ENCODE data around the gene ZNF492.
"Not testable (repeated sequence)": the region's sequence is repeated elsewhere in the genome, so short reads cannot be mapped to it uniquely, and the experiment has no call there.

The ZNF492 gene

GRCh38 chr19:22633706-22634449 is at the start of gene ZNF492:
Gene ZNF492 (plus strand): TSS chr19:22634324. CDS start chr19:22653400, 19,076 bp downstream.
- H3K9me3 ChIP-seq (ENCODE audit: insufficient read depth, low read length); H3K27me3 ChIP-seq (ENCODE audit: low read length); H3F3A ChIP-seq (ENCODE audit: insufficient read depth); H3K9ac ChIP-seq (ENCODE audit: low read length); H4K20me1 ChIP-seq (ENCODE audit: low read depth, low read length); H3K27ac ChIP-seq (ENCODE audit: low read depth, low read length); H3K9me2 ChIP-seq (replicated peaks; ENCODE audit: insufficient read depth, low read length); H3K36me3 ChIP-seq (ENCODE audit: low read length); H3K4me2 ChIP-seq (ENCODE audit: low read depth, low read length, poor library complexity, severe bottlenecking); H3K4me3 ChIP-seq (ENCODE audit: insufficient read depth, low read length, poor library complexity, severe bottlenecking); H3K79me2 ChIP-seq (ENCODE audit: insufficient read depth, low read length); H2AFZ ChIP-seq (ENCODE audit: low read depth, low read length, severe bottlenecking): not testable (repeated sequence)

- H3K79me2 ChIP-seq (ENCODE audit: insufficient read depth, low read length) = no peaks in the 10 kb centered on the region
- 0 out of 2 replicates have a peak, but pooled peaks cover 5% of the 10 kb centered on the region for H3K9me3 ChIP-seq (ENCODE audit: insufficient read depth, low read length)
- no peaks in the 10 kb centered on the region for H3K36me3 ChIP-seq (ENCODE audit: low read length)
- no peaks in the 10 kb centered on the region for H3K27me3 ChIP-seq (ENCODE audit: low read length)
- H3K4me3 ChIP-seq (ENCODE audit: insufficient read depth, low read length, poor library complexity, severe bottlenecking) = no peak overlapping the region
- TF ChIP-seq EZH2phosphoT487 (conservative IDR thresholded peaks at IDR 0.05; ENCODE audit: low read length) = no peak
- TF ChIP-seq, protein P1, sequence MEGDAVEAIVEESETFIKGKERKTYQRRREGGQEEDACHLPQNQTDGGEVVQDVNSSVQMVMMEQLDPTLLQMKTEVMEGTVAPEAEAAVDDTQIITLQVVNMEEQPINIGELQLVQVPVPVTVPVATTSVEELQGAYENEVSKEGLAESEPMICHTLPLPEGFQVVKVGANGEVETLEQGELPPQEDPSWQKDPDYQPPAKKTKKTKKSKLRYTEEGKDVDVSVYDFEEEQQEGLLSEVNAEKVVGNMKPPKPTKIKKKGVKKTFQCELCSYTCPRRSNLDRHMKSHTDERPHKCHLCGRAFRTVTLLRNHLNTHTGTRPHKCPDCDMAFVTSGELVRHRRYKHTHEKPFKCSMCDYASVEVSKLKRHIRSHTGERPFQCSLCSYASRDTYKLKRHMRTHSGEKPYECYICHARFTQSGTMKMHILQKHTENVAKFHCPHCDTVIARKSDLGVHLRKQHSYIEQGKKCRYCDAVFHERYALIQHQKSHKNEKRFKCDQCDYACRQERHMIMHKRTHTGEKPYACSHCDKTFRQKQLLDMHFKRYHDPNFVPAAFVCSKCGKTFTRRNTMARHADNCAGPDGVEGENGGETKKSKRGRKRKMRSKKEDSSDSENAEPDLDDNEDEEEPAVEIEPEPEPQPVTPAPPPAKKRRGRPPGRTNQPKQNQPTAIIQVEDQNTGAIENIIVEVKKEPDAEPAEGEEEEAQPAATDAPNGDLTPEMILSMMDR (IDR thresholded peaks at IDR 0.05; ENCODE audit: insufficient read depth, low read length, poor library complexity, severe bottlenecking) = no peak
- H3F3A ChIP-seq (ENCODE audit: insufficient read depth) = no peaks in the 10 kb centered on the region
- no peaks in the 10 kb centered on the region for H4K20me1 ChIP-seq (ENCODE audit: low read depth, low read length)
- no peak overlapping the region for H2AFZ ChIP-seq (ENCODE audit: low read depth, low read length, severe bottlenecking)
- H3K27ac ChIP-seq (ENCODE audit: low read depth, low read length) = no peak overlapping the region
- H3K4me2 ChIP-seq (ENCODE audit: low read depth, low read length, poor library complexity, severe bottlenecking) = no peak overlapping the region
- H3K9ac ChIP-seq (ENCODE audit: low read length) = no peak overlapping the region
- H3K9me2 ChIP-seq (replicated peaks; ENCODE audit: insufficient read depth, low read length) = no peaks in the 10 kb centered on the region
Measured at GRCh38 chr19:22595422-22595821, 38.7 kb upstream of the ZNF492 start.

GRCh38 chr19:22595918-22596341 is 38.2 kb upstream of the ZNF492 start:
- Histone ChIP-seq H4K20me1 (ENCODE audit: low read depth, low read length) (no peaks in the 10 kb centered on the region), H3K79me2 (ENCODE audit: insufficient read depth, low read length) (no peaks in the 10 kb centered on the region), H3K4me2 (ENCODE audit: low read depth, low read length, poor library complexity, severe bottlenecking) (no peak overlapping the region), H3K9me2 (replicated peaks; ENCODE audit: insufficient read depth, low read length) (no peaks in the 10 kb centered on the region), H3K27ac (ENCODE audit: low read depth, low read length) (no peak overlapping the region), H3K9ac (ENCODE audit: low read length) (no peak overlapping the region), H2AFZ (ENCODE audit: low read depth, low read length, severe bottlenecking) (no peak overlapping the region), H3K9me3 (ENCODE audit: insufficient read depth, low read length) (0 out of 2 replicates have a peak, but pooled peaks cover 5% of the 10 kb centered on the region), H3K27me3 (ENCODE audit: low read length) (no peaks in the 10 kb centered on the region), H3K4me3 (ENCODE audit: insufficient read depth, low read length, poor library complexity, severe bottlenecking) (no peak overlapping the region), H3F3A (ENCODE audit: insufficient read depth) (no peaks in the 10 kb centered on the region), H3K36me3 (ENCODE audit: low read length) (no peaks in the 10 kb centered on the region)
- TF ChIP-seq EZH2phosphoT487 (conservative IDR thresholded peaks at IDR 0.05; ENCODE audit: low read length) = no peak
- TF ChIP-seq, protein P1 (IDR thresholded peaks at IDR 0.05; ENCODE audit: insufficient read depth, low read length, poor library complexity, severe bottlenecking) = no peak

All from SU-DHL-6 (cell line).